GM12891 (cell line): ENCODE data around the gene PARD6B.

Experiments used
- PAX5 ChIP-seq: IDR thresholded peaks from 2 replicates; pipeline ENCODE4 v1.6.1; 2011; ENCODE audit warnings: low read length, moderate library complexity, mild to moderate bottlenecking; ENCODE audit not compliant: insufficient read depth, severe bottlenecking
- POLR2A ChIP-seq: IDR thresholded peaks from 2 replicates; pipeline ENCODE4 v1.6.1; 2011; ENCODE audit warnings: low read depth, low read length, control low read depth
- POLR2AphosphoS5 ChIP-seq: IDR thresholded peaks from 2 replicates; pipeline ENCODE4 v1.6.1; 2011; ENCODE audit warnings: low read depth, low read length, control low read depth
- POU2F2 ChIP-seq: IDR thresholded peaks from 2 replicates; pipeline ENCODE4 v1.6.1; 2011; ENCODE audit warnings: low read depth, mild to moderate bottlenecking, control low read depth, low read length, moderate library complexity
- TAF1 ChIP-seq: IDR thresholded peaks from 2 replicates; pipeline ENCODE4 v1.6.1; 2011; ENCODE audit warnings: low read depth, low read length, control low read depth

- TF ChIP-seq POLR2A (no peak), POU2F2 (no peak), PAX5 (no peak), POLR2AphosphoS5 (no peak), TAF1 (no peak)
Observed at GRCh38 chr20:50709636-50709973, 21.8 kb upstream of the PARD6B start.
